ENCODE data around the gene TTC34. TPM values are rescaled to one million over a fixed set of nuclear protein-coding genes. Genes with fewer than 3 reads are reported as not detected.
A peak's percentile ranks its signal among the peaks of the same experiment; 100 is the strongest.

TTC34 gene
- total and polyA plus RNA-seq, 10 of the 15 experiments (the other 5 are each of a cell fraction or from before 2014, with no cell fraction given), result 0.03 to 0.49 (median 0.05) TPM; not detected in 2

GRCh38 chr1:2642560-2643413 is 158.7 kb downstream of the TTC34 start (continued):
- TF ChIP-seq MTA3 (IDR thresholded peaks at IDR 0.05; ENCODE audit: borderline replicate concordance, low read length) (no peak), CBX3 (IDR thresholded peaks at IDR 0.05; ENCODE audit: borderline replicate concordance, low read depth) (no peak), RCOR1 (conservative IDR thresholded peaks at IDR 0.05; ENCODE audit: low read depth, low read length) (no peak), RELA (IDR thresholded peaks at IDR 0.05; ENCODE audit: borderline replicate concordance, partially characterized antibody) (no peak), EZH2 (IDR thresholded peaks at IDR 0.05; ENCODE audit: borderline replicate concordance, control insufficient read depth, low read depth, low read length) (no peak), BMI1 (IDR thresholded peaks at IDR 0.05; ENCODE audit: borderline replicate concordance) (peak; percentile 92), EGR1 (IDR thresholded peaks at IDR 0.05; ENCODE audit: borderline replicate concordance in 1 of 2, low read depth in 2 of 2, low read length in 2 of 2) (0 out of 3 replicates have a peak, but pooled peaks of 1 of the 2 experiments have one; percentile 16), IKZF2 (IDR thresholded peaks at IDR 0.05) (no peak), SUZ12 (IDR thresholded peaks at IDR 0.05; ENCODE audit: unreplicated experiment) (no peak), BACH1 (IDR thresholded peaks at IDR 0.05; ENCODE audit: borderline replicate concordance) (peak; percentile 15; the same call in 1 of the 2 replicates), PML (IDR thresholded peaks at IDR 0.05; ENCODE audit: low read length) (no peak), PRDM15 (CRISPR knock-in tag; IDR thresholded peaks at IDR 0.05) (no peak), ETV6 (conservative IDR thresholded peaks at IDR 0.05 in 1 of 2, IDR thresholded peaks at IDR 0.05 in 1 of 2; ENCODE audit: borderline replicate concordance in 1 of 2, low read depth in 1 of 2) (no peak; a peak in 1 of 4 replicates), IRF3 (IDR thresholded peaks at IDR 0.05) (no peak), ELK1 (IDR thresholded peaks at IDR 0.05; ENCODE audit: low read depth, low read length) (peak; percentile 64; the same call in 1 of the 2 replicates), GATAD2B (conservative IDR thresholded peaks at IDR 0.05; ENCODE audit: low read depth) (peak; percentile 91), HDAC2 (IDR thresholded peaks at IDR 0.05) (no peak), BHLHE40 (IDR thresholded peaks at IDR 0.05; ENCODE audit: borderline replicate concordance in 1 of 2, low read depth in 2 of 2, low read length in 1 of 2) (peak in 1 of 2 experiments; percentile 61), MYB (IDR thresholded peaks at IDR 0.05; ENCODE audit: borderline replicate concordance, low read depth, low read length) (no peak), MAX (IDR thresholded peaks at IDR 0.05; ENCODE audit: low read depth, low read length) (no peak; the same call in 1 of the 2 replicates), USF2 (IDR thresholded peaks at IDR 0.05; ENCODE audit: borderline replicate concordance, low read depth, low read length) (no peak), RBBP5 (conservative IDR thresholded peaks at IDR 0.05) (no peak)

All from GM12878 (cell line).